GM12878 (cell line): ENCODE results near the gene DUOX2. TPM values are rescaled to one million over a fixed set of nuclear protein-coding genes. Genes with fewer than 3 reads are reported as not detected.

ENCODE experiments used
- ATAC-seq: fragments of 200-7000 bp; cut with Tn5 transposase; 3 replicates; pipeline ENCODE4 v1.9.1; 2020; ENCODE audit warnings: mild to moderate bottlenecking, moderate library complexity
- BruUV-seq: library from RNA; stranded (reverse); fragments of 400-500 nt; replicated peaks from 2 replicates; lab custom pipeline; 2021; lab: Mats Ljungman, UMichigan
- CTCF ChIA-PET: fragments of 300-600 bp; sonication (Branson Sonifier 250); formaldehyde crosslinking; extraction: SDS; loops from one replicate; lab custom pipeline; 2021; ENCODE audit warnings: inconsistent platforms; lab: Yijun Ruan, JAX
- POLR2A ChIA-PET: fragments of 350-600 bp; formaldehyde crosslinking; extraction: SDS; loops from one replicate; lab custom pipeline; 2021; ENCODE audit warnings: inconsistent platforms; lab: Charles Lee
- RAD21 ChIA-PET: fragments of 300-600 bp; sonication (Branson Sonifier 250); formaldehyde crosslinking; loops from one replicate; lab custom pipeline; 2023; ENCODE audit warnings: antibody characterized with exemption; ENCODE audit not compliant: unreplicated experiment; lab: Charles Lee
- SMC1A ChIA-PET: fragments of 300-600 bp; sonication (Branson Sonifier 250); formaldehyde crosslinking; loops from one replicate; lab custom pipeline; 2023; ENCODE audit not compliant: unreplicated experiment, uncharacterized antibody; lab: Charles Lee
- DNase-seq: peaks from one replicate; pipeline ENCODE4 v3.0.0-alpha.2; 2011; ENCODE audit warnings: low read depth, low spot score
- FAIRE-seq: peaks from 3 replicates; lab custom pipeline; 2011; peaks lifted over from hg19 to GRCh38; lab: Jason Lieb, UNC
- H2AFZ ChIP-seq: 2 replicates; pipeline ENCODE4 v1.6.0; 2011; ENCODE audit warnings: low read depth, low read length, control low read depth; ENCODE audit not compliant: control insufficient read depth
- H3K27ac ChIP-seq: 2 replicates; pipeline ENCODE4 v1.5.1; 2011; ENCODE audit warnings: control low read depth; ENCODE audit not compliant: control insufficient read depth, insufficient read depth
- H3K27me3 ChIP-seq, 2 experiments: replicated peaks in 1 of 2; 2 replicates each; pipeline versions ENCODE4 v1.6.0 to v1.6.1; 2011; ENCODE audit warnings: low read length in 1 of 2; ENCODE audit not compliant: control insufficient read depth in 2 of 2, insufficient read depth in 2 of 2
- H3K36me3 ChIP-seq, 2 experiments: 2 replicates each; pipeline ENCODE4 v1.5.1; 2011; ENCODE audit warnings: low read length in 1 of 2; ENCODE audit not compliant: control insufficient read depth in 2 of 2, insufficient read depth in 2 of 2
- H3K4me1 ChIP-seq: 2 replicates; pipeline ENCODE4 v1.6.1; 2011; ENCODE audit warnings: mild to moderate bottlenecking, low read length, moderate library complexity, mixed read lengths; ENCODE audit not compliant: control insufficient read depth, insufficient read depth
- H3K4me2 ChIP-seq: 2 replicates; pipeline ENCODE4 v1.6.0; 2011; ENCODE audit warnings: control low read depth; ENCODE audit not compliant: control insufficient read depth, insufficient read depth
- H3K4me3 ChIP-seq: fragments of 200-600 bp; sonication (generic); 2 replicates; pipeline ENCODE4 v1.5.1; 2016
- H3K79me2 ChIP-seq: 2 replicates; pipeline ENCODE4 v1.6.0; 2011; ENCODE audit warnings: low read length; ENCODE audit not compliant: control insufficient read depth, insufficient read depth
- H3K9ac ChIP-seq: 2 replicates; pipeline ENCODE4 v1.8.0; 2011; ENCODE audit warnings: low read length, control low read depth, mixed read lengths; ENCODE audit not compliant: control insufficient read depth, insufficient read depth
- H3K9me3 ChIP-seq: replicated peaks from 3 replicates; pipeline ENCODE4 v1.5.1; 2011; ENCODE audit warnings: mild to moderate bottlenecking, low read length; ENCODE audit not compliant: control insufficient read depth, insufficient read depth
- H4K20me1 ChIP-seq: 2 replicates; pipeline ENCODE4 v1.6.0; 2011; ENCODE audit not compliant: control insufficient read depth, insufficient read depth
- CBX5 ChIP-seq: sonication (generic); IDR thresholded peaks from 2 replicates; pipeline ENCODE4 v1.6.1; 2016; ENCODE audit warnings: low read depth, moderate library complexity, mild to moderate bottlenecking, inconsistent platforms
- ETV6 ChIP-seq, 2 experiments: fragments of 450-650 bp in 1 of 2; IDR thresholded peaks in 1 of 2; conservative IDR thresholded peaks in 1 of 2; 2 replicates each; pipeline ENCODE4 v1.6.1; 2014; ENCODE audit warnings: antibody characterized with exemption in 1 of 2, borderline replicate concordance in 1 of 2, low read depth in 1 of 2, mild to moderate bottlenecking in 1 of 2, moderate library complexity in 1 of 2
- KLF5 ChIP-seq: fragments of 450-650 bp; IDR thresholded peaks from 2 replicates; pipeline ENCODE4 v1.6.1; 2014; ENCODE audit warnings: mild to moderate bottlenecking; ENCODE audit not compliant: partially characterized antibody
- RBBP5 ChIP-seq: fragments of 200-600 bp; sonication (generic); conservative IDR thresholded peaks from 2 replicates; pipeline ENCODE4 v1.6.1; 2016
- RCOR1 ChIP-seq: conservative IDR thresholded peaks from 2 replicates; pipeline ENCODE4 v1.6.1; 2012; ENCODE audit warnings: low read depth, low read length, improper control_type of control experiment
- SMAD5 ChIP-seq: IDR thresholded peaks from 2 replicates; pipeline ENCODE4 v1.6.1; 2016; ENCODE audit warnings: antibody characterized with exemption, low read depth
- TAF1 ChIP-seq: IDR thresholded peaks from 2 replicates; pipeline ENCODE4 v1.6.1; 2011; ENCODE audit warnings: mild to moderate bottlenecking, low read depth, low read length, borderline replicate concordance
- TARDBP ChIP-seq: IDR thresholded peaks from 2 replicates; pipeline ENCODE4 v1.6.1; 2016; ENCODE audit warnings: borderline replicate concordance
- TCF3 ChIP-seq: IDR thresholded peaks from 2 replicates; pipeline ENCODE4 v1.6.1; 2012; ENCODE audit warnings: low read depth, mild to moderate bottlenecking, low read length, borderline replicate concordance; ENCODE audit not compliant: insufficient read depth
- WGBS: methylation state at CpG from one replicate; pipeline ENCODE4 v1.1.6; 2016; ENCODE audit warnings: low lambda C conversion rate; ENCODE audit not compliant: insufficient replicate concordance, insufficient coverage; ENCODE audit errors: missing lambda C conversion rate; 5-methylcytosine and 5-hydroxymethylcytosine counted together
- in situ Hi-C: fragments of 300-500 bp; cut with MboI; formaldehyde crosslinking; loops from 9 replicates; pipeline ENCODE4 v1.14.3; 2018; ENCODE audit warnings: mixed read lengths
- intact Hi-C: fragments of 100-400 bp; cut with micrococcal nuclease; formaldehyde crosslinking; loops from one replicate; pipeline ENCODE4 v1.14.2; 2022; ENCODE audit not compliant: unreplicated experiment
- polyA plus RNA-seq, 11 experiments: library from polyadenylated mRNA; depleted of rRNA in 4 of 11; unstranded in 6 of 11; stranded (reverse) in 5 of 11; fragments of >200 nt; fragmentation: Nextera tagmentation in 4 of 11; fragmentation: Illumina TruSeq in 1 of 11; extraction: Ambion mirVana in 4 of 11; extraction: Trizol in 1 of 11; gene quantifications; 1 replicate in 1 of 11; 2 replicates in 10 of 11; pipeline versions ENCODE4 v1.2.1 to v1.2.3, GENCODE V29; 2011 to 2016; ENCODE audit warnings: inconsistent platforms in 2 of 11, missing spikeins in 2 of 11, low read depth in 1 of 11
- total RNA-seq, 4 experiments: library from RNA; depleted of rRNA in 3 of 4; stranded (reverse); fragments of >200 nt in 3 of 4; fragmentation: Illumina TruSeq in 1 of 4; extraction: Trizol in 1 of 4; gene quantifications; 2 replicates each; pipeline versions ENCODE4 v1.2.1 to v1.2.3, GENCODE V29; 2013 to 2021
- TF ChIP-seq, protein P1 (sequence below): IDR thresholded peaks from 2 replicates; pipeline ENCODE4 v1.6.1; 2011; ENCODE audit warnings: borderline replicate concordance, low read depth, mild to moderate bottlenecking, moderate library complexity, mixed read lengths, low read length; ENCODE audit not compliant: insufficient read depth; ENCODE audit errors: extremely low read length
- TF ChIP-seq, protein P2 (sequence below): fragments of 450-650 bp; IDR thresholded peaks from 2 replicates; pipeline ENCODE4 v1.6.1; 2018; ENCODE audit warnings: mild to moderate bottlenecking, low read depth, moderate library complexity; ENCODE audit not compliant: partially characterized antibody
- TF ChIP-seq, protein P3 (sequence below): fragments of 450-650 bp; IDR thresholded peaks from 2 replicates; pipeline ENCODE4 v1.6.1; 2014; ENCODE audit warnings: mild to moderate bottlenecking

The DUOX2 gene
- total and polyA plus RNA-seq, 10 of the 15 experiments (the other 5 are each of a cell fraction or from before 2014, with no cell fraction given), result 0.05 TPM; not detected in 9

DNA sequence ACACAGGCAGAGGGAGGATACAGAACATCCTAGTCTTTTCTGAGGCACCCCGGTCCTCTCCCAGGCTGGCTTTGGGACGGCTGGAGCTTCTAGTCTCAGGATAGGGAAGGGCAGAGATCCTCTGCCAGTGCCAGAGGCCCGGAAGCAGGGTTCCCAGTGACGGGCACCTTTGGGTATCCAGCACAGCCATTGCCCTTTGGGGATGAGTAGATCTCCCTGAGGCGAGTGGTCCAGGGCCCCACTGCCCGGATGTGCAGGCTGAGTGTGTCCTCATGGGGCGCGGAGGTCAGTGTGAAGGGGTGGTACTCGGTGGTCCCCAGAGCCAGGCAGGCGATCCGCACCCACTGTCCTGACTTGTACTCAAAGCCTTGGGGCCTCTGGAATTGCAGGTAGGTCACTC, 18.3 kb downstream of the DUOX2 start:
- ChIA-PET CTCF (no interaction called here), POLR2A (no interaction called here), RAD21 (no interaction called here), SMC1A (no interaction called here)
- H3K9me3 ChIP-seq, result no peaks in the 10 kb centered on the region
- FAIRE-seq (no peak), DNase-seq (no peak), ATAC-seq (no peak)
- no peak overlapping the region for H3K4me2 ChIP-seq
- in situ Hi-C loops, result no loop called here
- no peak overlapping the region for H3K9ac ChIP-seq
- H2AFZ ChIP-seq, result no peak overlapping the region
- BruUV-seq, result no TSS peak
- 46% methylated on average over 11 of the region's 11 CpGs for WGBS
- H4K20me1 ChIP-seq, result no peaks in the 10 kb centered on the region
- no peak overlapping the region for H3K4me3 ChIP-seq
- TF ChIP-seq, protein P1, sequence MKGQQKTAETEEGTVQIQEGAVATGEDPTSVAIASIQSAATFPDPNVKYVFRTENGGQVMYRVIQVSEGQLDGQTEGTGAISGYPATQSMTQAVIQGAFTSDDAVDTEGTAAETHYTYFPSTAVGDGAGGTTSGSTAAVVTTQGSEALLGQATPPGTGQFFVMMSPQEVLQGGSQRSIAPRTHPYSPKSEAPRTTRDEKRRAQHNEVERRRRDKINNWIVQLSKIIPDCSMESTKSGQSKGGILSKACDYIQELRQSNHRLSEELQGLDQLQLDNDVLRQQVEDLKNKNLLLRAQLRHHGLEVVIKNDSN, result no peak
- TF ChIP-seq TARDBP, result no peak
- intact Hi-C loops, result no loop called here
- no peaks in the 10 kb centered on the region for H3K79me2 ChIP-seq
- H3K27me3 ChIP-seq, result no peaks in the 10 kb centered on the region; a peak in 2 of 4 replicates
- no peaks in the 10 kb centered on the region for H3K4me1 ChIP-seq
- H3K27ac ChIP-seq, result no peak overlapping the region
- H3K36me3 ChIP-seq, result no peaks in the 10 kb centered on the region

DNA sequence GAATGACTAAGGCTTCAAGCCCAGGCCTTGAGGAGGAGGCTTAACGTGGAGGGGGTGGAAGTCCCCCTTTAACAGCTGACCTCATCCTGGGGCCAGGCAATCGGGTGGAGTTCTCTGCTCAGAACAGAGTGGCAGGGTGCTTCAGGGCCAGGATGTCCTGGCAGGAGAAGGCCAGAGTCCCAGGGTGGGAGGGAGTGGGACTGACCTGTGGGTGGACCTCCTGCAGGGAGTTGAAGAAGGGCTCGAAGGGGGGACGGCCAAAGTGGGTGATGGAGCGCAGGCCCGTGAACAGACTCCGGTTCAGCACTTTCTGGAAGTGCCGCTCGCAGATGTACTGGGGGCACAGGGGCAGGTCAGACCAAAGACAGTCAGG, 19.6 kb downstream of the DUOX2 start:
- in situ Hi-C loops, result no loop called here
- DNase-seq, result no peak
- H3K27ac ChIP-seq, result no peak overlapping the region
- RAD21 ChIA-PET, result no interaction called here
- FAIRE-seq, result no peak
- H3K79me2 ChIP-seq, result no peaks in the 10 kb centered on the region
- POLR2A ChIA-PET, result interaction anchor here (1.0 kb wide), 1 partner anchor 11 kb away, joined by 3 read pairs; no protein-coding TSS in a partner anchor
- no peaks in the 10 kb centered on the region for H3K4me1 ChIP-seq
- no peaks in the 10 kb centered on the region; a peak in 2 of 4 replicates for H3K27me3 ChIP-seq
- ATAC-seq, result no peak
- CTCF ChIA-PET, result no interaction called here
- intact Hi-C loops, result no loop called here
- BruUV-seq, result no TSS peak
- no peak overlapping the region for H3K4me3 ChIP-seq
- no peak overlapping the region for H3K4me2 ChIP-seq
- H3K9me3 ChIP-seq, result no peaks in the 10 kb centered on the region
- H3K9ac ChIP-seq, result no peak overlapping the region
- 0% methylated on average over 4 of the region's 9 CpGs for WGBS
- H4K20me1 ChIP-seq, result no peaks in the 10 kb centered on the region
- SMC1A ChIA-PET, result no interaction called here
- no peaks in the 10 kb centered on the region for H3K36me3 ChIP-seq
- H2AFZ ChIP-seq, result no peak overlapping the region
- no peak for TF ChIP-seq TCF3
- TF ChIP-seq ETV6 (conservative IDR thresholded peaks at IDR 0.05 in 1 of 2, IDR thresholded peaks at IDR 0.05 in 1 of 2; ENCODE audit: borderline replicate concordance in 1 of 2, low read depth in 1 of 2), result no peak
- TF ChIP-seq, protein P2, sequence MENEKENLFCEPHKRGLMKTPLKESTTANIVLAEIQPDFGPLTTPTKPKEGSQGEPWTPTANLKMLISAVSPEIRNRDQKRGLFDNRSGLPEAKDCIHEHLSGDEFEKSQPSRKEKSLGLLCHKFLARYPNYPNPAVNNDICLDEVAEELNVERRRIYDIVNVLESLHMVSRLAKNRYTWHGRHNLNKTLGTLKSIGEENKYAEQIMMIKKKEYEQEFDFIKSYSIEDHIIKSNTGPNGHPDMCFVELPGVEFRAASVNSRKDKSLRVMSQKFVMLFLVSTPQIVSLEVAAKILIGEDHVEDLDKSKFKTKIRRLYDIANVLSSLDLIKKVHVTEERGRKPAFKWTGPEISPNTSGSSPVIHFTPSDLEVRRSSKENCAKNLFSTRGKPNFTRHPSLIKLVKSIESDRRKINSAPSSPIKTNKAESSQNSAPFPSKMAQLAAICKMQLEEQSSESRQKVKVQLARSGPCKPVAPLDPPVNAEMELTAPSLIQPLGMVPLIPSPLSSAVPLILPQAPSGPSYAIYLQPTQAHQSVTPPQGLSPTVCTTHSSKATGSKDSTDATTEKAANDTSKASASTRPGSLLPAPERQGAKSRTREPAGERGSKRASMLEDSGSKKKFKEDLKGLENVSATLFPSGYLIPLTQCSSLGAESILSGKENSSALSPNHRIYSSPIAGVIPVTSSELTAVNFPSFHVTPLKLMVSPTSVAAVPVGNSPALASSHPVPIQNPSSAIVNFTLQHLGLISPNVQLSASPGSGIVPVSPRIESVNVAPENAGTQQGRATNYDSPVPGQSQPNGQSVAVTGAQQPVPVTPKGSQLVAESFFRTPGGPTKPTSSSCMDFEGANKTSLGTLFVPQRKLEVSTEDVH, result no peak
- no peak for TF ChIP-seq SMAD5
- no peak for TF ChIP-seq KLF5
- TF ChIP-seq RCOR1, result no peak
- TF ChIP-seq, protein P3, sequence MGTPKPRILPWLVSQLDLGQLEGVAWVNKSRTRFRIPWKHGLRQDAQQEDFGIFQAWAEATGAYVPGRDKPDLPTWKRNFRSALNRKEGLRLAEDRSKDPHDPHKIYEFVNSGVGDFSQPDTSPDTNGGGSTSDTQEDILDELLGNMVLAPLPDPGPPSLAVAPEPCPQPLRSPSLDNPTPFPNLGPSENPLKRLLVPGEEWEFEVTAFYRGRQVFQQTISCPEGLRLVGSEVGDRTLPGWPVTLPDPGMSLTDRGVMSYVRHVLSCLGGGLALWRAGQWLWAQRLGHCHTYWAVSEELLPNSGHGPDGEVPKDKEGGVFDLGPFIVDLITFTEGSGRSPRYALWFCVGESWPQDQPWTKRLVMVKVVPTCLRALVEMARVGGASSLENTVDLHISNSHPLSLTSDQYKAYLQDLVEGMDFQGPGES, result no peak
- no peak for TF ChIP-seq TAF1
- TF ChIP-seq CBX5, result no peak
- TF ChIP-seq RBBP5, result no peak
